Endometrial microvascular endothelial cells (primary cell): ENCODE data around the gene OR51B5. TPM values are rescaled to one million over a fixed set of nuclear protein-coding genes. Genes with fewer than 3 reads are reported as not detected.

Experiments
- total RNA-seq: library from RNA; depleted of rRNA; stranded (reverse); fragments of >200 nt; gene quantifications from one replicate; pipeline ENCODE4 v1.2.3, GENCODE V29; 2015; ENCODE audit errors: inconsistent ontology term

OR51B5 gene
- total RNA-seq, 1 donor from 2014 or later: not detected

Other genes with a start within 250 kb of the OR51B5 start
- gene OR52A5, start 205.2 kb downstream of the OR51B5 start, total RNA-seq: not detected
- gene OR52A1, start 188.8 kb downstream of the OR51B5 start, total RNA-seq: not detected
- not detected for gene OR51V1, start 142.8 kb downstream of the OR51B5 start, total RNA-seq
- not detected for gene HBB, start 116.5 kb downstream of the OR51B5 start, total RNA-seq
- gene HBD, start 109.0 kb downstream of the OR51B5 start, total RNA-seq: not detected
- not detected for gene HBG1, start 93.7 kb downstream of the OR51B5 start, total RNA-seq
- not detected for gene HBG2, start 88.7 kb downstream of the OR51B5 start, total RNA-seq
- not detected for gene HBE1, start 73.6 kb downstream of the OR51B5 start, total RNA-seq
- gene OR51B4, start 41.6 kb downstream of the OR51B5 start, total RNA-seq: not detected
- not detected for gene OR51B2, start 19.2 kb downstream of the OR51B5 start, total RNA-seq
- not detected for gene OR51B6, start 8.0 kb upstream of the OR51B5 start, total RNA-seq
- gene OR51M1, start 40.3 kb upstream of the OR51B5 start, total RNA-seq: not detected
- gene OR51Q1, start 78.6 kb upstream of the OR51B5 start, total RNA-seq: not detected
- gene OR51I1, start 98.0 kb upstream of the OR51B5 start, total RNA-seq: not detected
- not detected for gene OR51I2, start 105.8 kb upstream of the OR51B5 start, total RNA-seq
- gene OR52D1, start 145.2 kb upstream of the OR51B5 start, total RNA-seq: not detected
- gene UBQLN3, start 166.4 kb upstream of the OR51B5 start, total RNA-seq: not detected
- gene UBQLNL, start 173.2 kb upstream of the OR51B5 start, total RNA-seq: not detected
- not detected for gene OR52H1, start 205.0 kb upstream of the OR51B5 start, total RNA-seq
- gene OR52B6, start 237.4 kb upstream of the OR51B5 start, total RNA-seq: not detected